Stomach smooth muscle (tissue), 2 donors: ENCODE results near the gene CALHM3.
A peak's percentile ranks its signal among the peaks of the same experiment; 100 is the strongest.
"Not testable (repeated sequence)": the region's sequence is repeated elsewhere in the genome, so short reads cannot be mapped to it uniquely, and the experiment has no call there.

Source experiments
- H3K27ac ChIP-seq: one replicate; pipeline ENCODE4 v1.7.0; 2013; ENCODE audit warnings: mild to moderate bottlenecking, low read length, inconsistent platforms
- H3K27me3 ChIP-seq, 2 donors: one replicate each; pipeline ENCODE4 v1.7.0; 2013; ENCODE audit warnings: low read length in 2 of 2; ENCODE audit not compliant: insufficient read depth in 2 of 2, control insufficient read depth in 1 of 2
- H3K36me3 ChIP-seq, 2 donors: one replicate each; pipeline ENCODE4 v1.7.0; 2013; ENCODE audit warnings: low read length in 2 of 2; ENCODE audit not compliant: control insufficient read depth in 2 of 2, insufficient read depth in 2 of 2
- H3K4me1 ChIP-seq: one replicate; pipeline ENCODE4 v1.7.0; 2013; ENCODE audit warnings: low read length; ENCODE audit not compliant: control insufficient read depth, insufficient read depth
- H3K4me3 ChIP-seq, 2 donors: one replicate each; pipeline ENCODE4 v1.7.0; 2013; ENCODE audit warnings: low read length in 2 of 2
- H3K9ac ChIP-seq, 2 donors: one replicate each; pipeline ENCODE4 v1.7.0; 2013; ENCODE audit warnings: low read length in 2 of 2, mild to moderate bottlenecking in 1 of 2
- H3K9me3 ChIP-seq, 2 donors: one replicate each; pipeline ENCODE4 v1.7.0; 2013; ENCODE audit warnings: low read length in 2 of 2; ENCODE audit not compliant: control insufficient read depth in 2 of 2
- donor health status: healthy.
- donor health status: Pancreatic carcinoma.

Gene CALHM3

GRCh38 chr10:103479135-103479534 is at the start of gene CALHM3:
Gene CALHM3 (minus strand): TSS chr10:103479240. CDS start chr10:103479032, 208 bp downstream.
- Histone ChIP-seq H3K9ac (no peak within 1 kb of the TSS), H3K4me1 (no peaks in the 10 kb centered on the region), H3K27ac (no peak within 1 kb of the TSS), H3K4me3 (no peak within 1 kb of the TSS), H3K27me3 (peaks cover 0 to 2% of the 10 kb centered on the region in 2 donors), H3K36me3 (no peaks in the 10 kb centered on the region), H3K9me3 (no peaks in the 10 kb centered on the region)

- Histone ChIP-seq H3K9ac (no peak overlapping the region), H3K36me3 (no peaks in the 10 kb centered on the region), H3K9me3 (no peaks in the 10 kb centered on the region), H3K4me1 (no peaks in the 10 kb centered on the region), H3K27me3 (no peaks in the 10 kb centered on the region), H3K4me3 (no peak overlapping the region), H3K27ac (no peak overlapping the region)
Observed at GRCh38 chr10:103528549-103528948, 49.5 kb upstream of the CALHM3 start.

- H3K36me3 ChIP-seq, H3K9me3 ChIP-seq, H3K4me1 ChIP-seq, H3K9ac ChIP-seq, H3K4me3 ChIP-seq, H3K27me3 ChIP-seq, H3K27ac ChIP-seq: not testable (repeated sequence)
Observed at GRCh38 chr10:103527476-103527875, 48.4 kb upstream of the CALHM3 start.

GRCh38 chr10:103525901-103526300 is 46.9 kb upstream of the CALHM3 start:
- H3K4me1 ChIP-seq: no peaks in the 10 kb centered on the region
- no peaks in the 10 kb centered on the region for H3K36me3 ChIP-seq
- H3K27ac ChIP-seq: no peak overlapping the region
- H3K9me3 ChIP-seq: no peaks in the 10 kb centered on the region
- H3K4me3 ChIP-seq: no peak overlapping the region
- H3K9ac ChIP-seq: no peak overlapping the region
- H3K27me3 ChIP-seq: no peaks in the 10 kb centered on the region

GRCh38 chr10:103523683-103524082 is 44.6 kb upstream of the CALHM3 start:
- H3K4me3 ChIP-seq: no peak overlapping the region
- no peaks in the 10 kb centered on the region for H3K9me3 ChIP-seq
- H3K36me3 ChIP-seq: no peaks in the 10 kb centered on the region
- no peaks in the 10 kb centered on the region for H3K27me3 ChIP-seq
- H3K9ac ChIP-seq: no peak overlapping the region
- H3K4me1 ChIP-seq: no peaks in the 10 kb centered on the region
- no peak overlapping the region for H3K27ac ChIP-seq

- not testable (repeated sequence) for H3K36me3 ChIP-seq, H3K9ac ChIP-seq, H3K4me3 ChIP-seq, H3K9me3 ChIP-seq, H3K27me3 ChIP-seq, H3K4me1 ChIP-seq, H3K27ac ChIP-seq
Observed at GRCh38 chr10:103522006-103522405, 43.0 kb upstream of the CALHM3 start.

DNA sequence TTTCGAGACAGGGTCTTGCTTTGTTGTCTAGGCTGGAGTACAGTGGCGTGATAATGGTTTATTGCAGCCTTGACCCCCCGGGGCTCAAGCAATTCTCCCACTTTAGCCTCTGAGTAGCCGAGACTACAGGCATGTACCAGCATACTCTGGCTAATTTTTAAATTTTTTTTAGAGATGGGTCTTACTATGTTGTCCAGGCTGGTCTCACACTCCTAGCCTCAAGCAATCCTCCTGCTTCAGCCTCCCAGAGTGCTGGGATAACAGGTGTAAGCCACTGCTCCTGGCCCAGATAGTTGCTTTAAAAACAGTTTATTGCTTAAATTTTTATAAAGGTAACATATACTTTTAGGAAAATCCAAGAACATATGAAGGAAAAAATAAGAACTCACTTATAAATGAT is 40.8 kb upstream of the CALHM3 start:
- Histone ChIP-seq H3K9ac (no peak overlapping the region), H3K27me3 (no peaks in the 10 kb centered on the region), H3K4me1 (peaks cover 4% of the 10 kb centered on the region), H3K9me3 (no peaks in the 10 kb centered on the region), H3K4me3 (no peak overlapping the region), H3K36me3 (no peaks in the 10 kb centered on the region), H3K27ac (no peak overlapping the region)

- Histone ChIP-seq H3K9me3 (no peaks in the 10 kb centered on the region), H3K4me1 (peaks cover 19% of the 10 kb centered on the region), H3K9ac (no peak overlapping the region), H3K36me3 (no peaks in the 10 kb centered on the region), H3K27me3 (no peaks in the 10 kb centered on the region), H3K27ac (no peak overlapping the region), H3K4me3 (no peak overlapping the region)
Observed at GRCh38 chr10:103517234-103518085, 38.4 kb upstream of the CALHM3 start.

DNA sequence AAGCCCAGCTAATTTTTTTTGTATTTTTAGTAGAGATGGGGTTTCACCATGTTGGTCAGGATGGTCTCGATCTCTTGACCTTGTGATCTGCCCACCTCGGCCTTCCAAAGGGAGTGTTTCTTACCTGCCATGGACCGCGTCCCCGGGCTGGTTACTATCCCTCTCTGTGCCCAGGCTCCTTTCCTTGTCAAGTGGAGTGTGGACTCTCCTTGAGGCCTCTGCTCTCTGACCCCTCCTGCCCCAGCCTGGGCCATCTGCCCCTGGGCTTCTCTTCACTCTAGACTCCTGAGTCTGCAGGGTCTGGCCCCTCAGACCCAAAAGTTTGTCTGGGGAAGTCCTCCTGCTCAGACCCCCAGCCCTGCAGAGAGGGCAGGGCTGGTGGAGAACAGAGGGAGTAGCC is 35.2 kb upstream of the CALHM3 start:
- no peak overlapping the region for H3K4me3 ChIP-seq
- H3K9me3 ChIP-seq: no peaks in the 10 kb centered on the region
- H3K9ac ChIP-seq: no peak overlapping the region
- H3K36me3 ChIP-seq: no peaks in the 10 kb centered on the region
- H3K27me3 ChIP-seq: no peaks in the 10 kb centered on the region
- peaks cover 22% of the 10 kb centered on the region for H3K4me1 ChIP-seq
- no peak overlapping the region for H3K27ac ChIP-seq

DNA sequence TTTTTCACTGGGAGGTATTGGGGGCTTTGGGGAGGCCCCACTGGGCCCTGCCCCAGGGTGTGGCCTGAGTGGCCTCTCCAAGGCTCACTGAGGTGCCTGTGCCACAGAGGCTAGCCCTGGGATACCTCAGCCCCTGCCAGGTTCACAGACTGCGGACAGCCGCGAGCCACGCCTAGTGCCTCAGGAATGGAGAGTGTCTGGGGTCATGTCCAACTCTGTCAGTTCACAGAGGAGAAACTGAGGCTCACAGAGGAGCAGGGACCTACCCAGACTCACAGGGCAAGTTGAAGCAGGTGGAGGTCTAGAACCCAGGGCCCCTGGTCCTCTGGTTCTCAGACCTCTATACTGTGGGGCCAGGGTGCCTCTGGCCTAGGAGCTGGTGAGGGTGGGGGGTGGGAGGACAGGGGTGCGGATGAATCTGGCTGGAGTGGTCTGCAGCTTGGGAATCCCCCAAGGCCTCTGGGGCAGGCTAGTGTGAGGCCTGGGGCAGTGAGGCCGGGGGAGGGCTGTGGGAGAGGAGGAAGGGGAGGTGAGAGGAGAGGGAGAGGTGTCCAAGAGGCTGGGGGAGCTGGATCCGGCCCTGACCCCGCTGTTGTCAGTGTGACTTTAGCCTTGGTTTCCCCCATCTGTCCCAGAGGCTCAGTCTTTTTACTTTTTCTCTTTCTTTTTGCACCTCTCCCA is 34.5 kb upstream of the CALHM3 start:
- H3K36me3 ChIP-seq: no peaks in the 10 kb centered on the region
- H3K9ac ChIP-seq: peak overlapping the region in 1 of 2 donors; percentile 29
- H3K27me3 ChIP-seq: peaks cover 0 to 1% of the 10 kb centered on the region in 2 donors
- no peak overlapping the region for H3K4me3 ChIP-seq
- H3K4me1 ChIP-seq: peaks cover 22% of the 10 kb centered on the region
- no peak overlapping the region for H3K27ac ChIP-seq
- H3K9me3 ChIP-seq: no peaks in the 10 kb centered on the region
